Epithelial cell of esophagus (primary cell): ENCODE results near the gene LTBR.
"Not testable (repeated sequence)": the region's sequence is repeated elsewhere in the genome, so short reads cannot be mapped to it uniquely, and the experiment has no call there.

Experiments
- DNase-seq: peaks from one replicate; pipeline ENCODE4 v3.0.0; 2010; ENCODE audit warnings: low read depth
- H3K4me3 ChIP-seq: 2 replicates; pipeline ENCODE4 v1.5.1; 2011; ENCODE audit warnings: mild to moderate bottlenecking, low read length, control low read depth
- TF ChIP-seq, protein P1 (sequence below): IDR thresholded peaks from 2 replicates; pipeline ENCODE4 v1.5.1; 2011; ENCODE audit warnings: low read depth, mild to moderate bottlenecking, low read length, control low read depth, inconsistent platforms; ENCODE audit not compliant: insufficient read depth; ENCODE audit errors: missing control alignments

Gene LTBR

DNA sequence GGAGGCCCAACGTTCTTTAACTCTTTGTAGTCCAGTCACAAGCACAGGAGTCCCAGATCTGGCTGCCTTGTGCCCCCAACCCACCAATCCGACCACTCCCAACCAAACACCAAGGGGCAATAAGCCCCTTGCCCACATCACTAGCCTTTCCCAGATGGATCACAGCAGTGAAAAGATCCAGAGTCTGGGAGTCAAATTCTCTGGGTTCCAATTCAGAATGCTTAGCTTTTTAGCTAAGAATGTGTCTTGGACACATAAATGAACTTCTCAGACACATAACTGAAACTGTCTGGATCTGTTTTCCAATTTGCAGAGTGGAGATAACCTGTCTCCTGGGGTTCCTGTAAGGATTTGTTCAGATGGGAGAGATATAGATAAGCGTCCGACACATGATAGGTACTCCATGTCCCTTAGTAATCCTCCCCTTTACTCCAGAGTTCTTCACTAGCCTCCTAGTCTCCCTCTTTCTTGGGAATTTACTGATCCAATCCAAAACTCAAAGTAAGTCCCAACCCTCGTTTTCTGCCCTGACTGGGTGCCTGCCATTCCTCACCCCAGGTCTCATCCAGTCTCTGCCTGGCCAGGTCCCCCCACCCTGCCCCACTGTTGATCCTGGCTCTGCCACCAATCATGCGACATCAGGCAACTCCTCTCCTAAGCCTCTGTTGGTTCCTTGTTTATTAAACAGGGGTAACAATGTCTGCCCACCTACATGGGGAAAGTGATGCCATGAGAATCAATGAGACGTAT, 41.6 kb upstream of the LTBR start:
- peak overlapping the region; percentile 97 for H3K4me3 ChIP-seq
- TF ChIP-seq, protein P1, sequence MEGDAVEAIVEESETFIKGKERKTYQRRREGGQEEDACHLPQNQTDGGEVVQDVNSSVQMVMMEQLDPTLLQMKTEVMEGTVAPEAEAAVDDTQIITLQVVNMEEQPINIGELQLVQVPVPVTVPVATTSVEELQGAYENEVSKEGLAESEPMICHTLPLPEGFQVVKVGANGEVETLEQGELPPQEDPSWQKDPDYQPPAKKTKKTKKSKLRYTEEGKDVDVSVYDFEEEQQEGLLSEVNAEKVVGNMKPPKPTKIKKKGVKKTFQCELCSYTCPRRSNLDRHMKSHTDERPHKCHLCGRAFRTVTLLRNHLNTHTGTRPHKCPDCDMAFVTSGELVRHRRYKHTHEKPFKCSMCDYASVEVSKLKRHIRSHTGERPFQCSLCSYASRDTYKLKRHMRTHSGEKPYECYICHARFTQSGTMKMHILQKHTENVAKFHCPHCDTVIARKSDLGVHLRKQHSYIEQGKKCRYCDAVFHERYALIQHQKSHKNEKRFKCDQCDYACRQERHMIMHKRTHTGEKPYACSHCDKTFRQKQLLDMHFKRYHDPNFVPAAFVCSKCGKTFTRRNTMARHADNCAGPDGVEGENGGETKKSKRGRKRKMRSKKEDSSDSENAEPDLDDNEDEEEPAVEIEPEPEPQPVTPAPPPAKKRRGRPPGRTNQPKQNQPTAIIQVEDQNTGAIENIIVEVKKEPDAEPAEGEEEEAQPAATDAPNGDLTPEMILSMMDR = no peak
- no peak for DNase-seq

DNA sequence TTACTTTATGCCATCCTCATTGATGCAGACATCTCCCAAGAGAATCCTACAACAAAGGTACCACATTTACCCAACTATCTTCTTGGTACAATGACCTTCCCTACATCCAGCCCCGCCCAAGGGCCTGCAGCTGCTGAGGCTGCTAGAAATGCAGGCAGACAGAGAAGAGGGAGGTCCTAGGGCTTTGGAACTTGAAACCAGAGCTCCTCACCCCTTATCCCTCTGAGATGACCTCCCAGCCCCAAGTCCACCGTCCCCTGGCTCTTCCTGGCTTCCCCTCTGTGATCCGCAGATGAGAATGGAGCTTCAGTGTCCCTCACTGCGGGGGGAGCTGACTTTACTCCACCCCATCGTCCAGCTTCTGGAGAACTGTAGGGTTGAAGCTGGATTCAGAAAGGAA, 40.4 kb upstream of the LTBR start:
- no peak for DNase-seq
- TF ChIP-seq, protein P1 = no peak
- H3K4me3 ChIP-seq = no peak overlapping the region

DNA sequence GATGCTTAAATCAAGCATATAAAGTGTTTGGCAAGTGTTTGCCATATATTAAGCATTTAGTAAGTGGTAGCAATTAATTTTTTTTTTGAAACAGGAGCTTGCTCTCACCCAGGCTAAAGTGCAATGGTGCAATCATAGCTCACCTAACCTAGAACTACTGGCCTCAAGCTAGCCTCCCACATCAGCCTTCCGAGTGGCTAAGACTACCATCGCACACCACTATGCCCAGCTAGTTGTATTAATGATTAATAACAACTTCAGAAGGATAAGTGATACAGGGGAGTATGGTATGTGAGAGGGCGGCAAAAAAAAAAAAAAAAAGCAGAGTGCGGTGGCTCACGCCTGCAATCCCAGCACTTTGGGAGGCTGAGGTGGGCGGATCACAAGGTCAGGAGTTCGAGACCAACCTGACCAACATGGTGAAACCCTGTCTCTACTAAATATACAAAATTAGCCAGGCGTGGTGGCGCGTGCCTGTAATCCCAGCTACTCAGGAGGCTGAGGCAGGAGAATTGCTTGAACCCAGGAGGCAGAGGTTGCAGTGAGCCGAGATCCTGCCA, 39.8 kb upstream of the LTBR start:
- not testable (repeated sequence) for H3K4me3 ChIP-seq, DNase-seq

DNA sequence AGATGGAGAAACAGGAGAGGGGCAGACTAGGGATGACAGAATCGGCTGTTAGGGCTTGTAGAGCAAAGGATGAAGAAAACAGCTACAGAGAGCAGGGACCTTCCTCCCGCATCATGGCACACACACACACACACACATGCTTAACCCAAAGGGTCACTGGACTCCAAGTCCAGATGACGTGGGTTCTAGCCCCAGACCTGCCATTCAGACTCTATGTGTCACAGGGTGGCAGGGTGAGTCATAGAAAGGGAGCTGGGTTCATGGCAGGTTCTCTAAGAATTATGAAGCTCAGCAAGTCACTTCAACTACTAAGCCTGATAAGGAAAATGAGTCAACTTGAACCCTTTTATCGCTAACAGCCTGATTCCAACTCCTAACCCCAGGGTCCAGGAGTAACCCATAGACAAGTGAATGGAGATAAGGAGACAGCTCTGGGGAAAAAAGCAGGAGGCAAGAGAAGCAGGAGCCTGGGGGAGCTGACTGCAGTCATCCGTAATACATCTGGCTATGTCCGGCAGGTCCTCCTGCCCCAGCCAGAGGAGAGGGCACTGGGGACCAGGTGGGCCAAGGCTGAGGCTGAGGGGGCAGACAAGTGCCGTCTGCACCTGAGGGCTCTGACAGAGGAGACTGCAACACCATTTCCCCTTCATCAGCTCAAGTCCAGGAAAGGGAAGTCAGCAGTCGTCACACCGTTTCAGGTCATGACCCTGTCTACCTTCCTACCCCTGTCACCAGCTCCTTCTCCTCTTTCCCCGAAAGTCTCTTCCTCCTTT, 38.5 kb upstream of the LTBR start:
- DNase-seq = peak; percentile 84
- no peak overlapping the region for H3K4me3 ChIP-seq
- TF ChIP-seq, protein P1 = no peak

DNA sequence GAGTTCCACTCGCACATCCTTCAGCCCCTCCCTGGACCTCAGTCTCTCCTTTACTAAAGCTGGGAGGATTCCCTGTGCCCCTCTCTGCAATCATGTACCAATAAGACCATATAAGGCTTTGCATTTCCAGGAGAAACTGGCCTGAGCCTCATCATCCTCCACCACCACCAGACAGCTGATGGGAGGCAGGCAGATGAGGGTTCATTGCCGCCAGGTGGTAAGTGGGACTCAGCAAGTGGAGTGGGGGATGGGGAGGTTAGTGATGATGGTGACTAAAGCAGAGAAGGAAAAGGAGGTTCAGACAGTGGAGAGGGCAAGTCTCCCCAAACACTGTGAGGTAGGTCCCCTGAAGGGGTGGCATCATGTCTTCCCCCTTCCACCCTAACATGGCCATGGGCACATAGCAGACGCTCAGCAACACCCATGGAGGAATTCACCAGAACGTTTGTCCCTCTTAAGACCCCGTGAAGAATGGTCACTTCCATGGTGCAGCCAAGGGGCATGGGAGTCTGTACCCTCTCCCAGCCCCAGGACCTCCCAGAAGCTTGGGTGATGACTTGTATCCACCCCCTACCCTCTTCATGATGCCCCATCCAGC, 37.6 kb upstream of the LTBR start:
- TF ChIP-seq, protein P1 = no peak
- no peak for DNase-seq
- H3K4me3 ChIP-seq = no peak overlapping the region

DNA sequence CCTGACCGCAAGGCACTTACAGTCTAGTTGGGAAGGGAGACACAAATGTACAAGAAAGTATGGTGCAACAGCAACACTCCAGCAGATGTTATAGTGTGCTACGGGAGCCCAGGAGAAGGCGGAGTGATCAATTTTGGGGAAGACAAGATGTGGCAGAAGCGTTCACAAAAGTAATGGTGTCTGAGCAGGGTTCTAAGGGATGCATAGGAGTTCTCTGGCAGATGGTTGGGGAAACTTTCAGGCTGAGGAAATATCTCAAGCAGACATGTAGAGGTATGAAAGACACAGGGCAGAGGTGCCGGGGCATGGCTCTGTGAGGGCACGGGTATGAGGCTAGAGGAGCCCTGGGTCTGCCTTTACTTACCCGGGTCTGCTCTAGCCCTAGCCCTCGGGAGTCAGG, 37.0 kb upstream of the LTBR start:
- H3K4me3 ChIP-seq = no peak overlapping the region
- DNase-seq = no peak
- TF ChIP-seq, protein P1 = no peak
